HepG2 (cell line): ENCODE data around the gene PLIN4. TPM values are rescaled to one million over a fixed set of nuclear protein-coding genes. Genes with fewer than 3 reads are reported as not detected.

Source experiments
- ISX ChIP-seq: sonication (generic); formaldehyde crosslinking; conservative IDR thresholded peaks from 2 replicates; pipeline ENCODE4 v1.5.0; 2020; ENCODE audit warnings: missing genetic modification reagents
- KLF16 ChIP-seq, 2 experiments: sonication (generic) in 1 of 2; formaldehyde crosslinking in 1 of 2; IDR thresholded peaks; 2 replicates each; pipeline versions ENCODE4 v1.6.1 to v1.8.0; 2016 to 2023; ENCODE audit warnings: missing genetic modification reagents in 2 of 2, missing compliant biosample characterization in 1 of 2
- NCOA2 ChIP-seq: sonication (generic); formaldehyde crosslinking; IDR thresholded peaks from 2 replicates; pipeline ENCODE4 v1.8.0; 2022; ENCODE audit warnings: inconsistent platforms
- REXO4 ChIP-seq: sonication (generic); formaldehyde crosslinking; IDR thresholded peaks from 2 replicates; pipeline ENCODE4 v1.8.0; 2022; ENCODE audit warnings: missing genetic modification reagents, mild to moderate bottlenecking, borderline replicate concordance
- TBL1XR1 ChIP-seq: fragments of 150-350 bp; IDR thresholded peaks from 2 replicates; pipeline ENCODE4 v1.6.1; 2014; ENCODE audit warnings: borderline replicate concordance, low read length; ENCODE audit not compliant: partially characterized antibody
- TMF1 ChIP-seq: sonication (generic); formaldehyde crosslinking; IDR thresholded peaks from 2 replicates; pipeline ENCODE4 v1.8.1; 2022; ENCODE audit warnings: low read depth, missing genetic modification reagents
- TOPORS ChIP-seq: sonication (generic); formaldehyde crosslinking; IDR thresholded peaks from 2 replicates; pipeline ENCODE4 v1.8.0; 2023; ENCODE audit warnings: mild to moderate bottlenecking, missing genetic modification reagents
- UBTF ChIP-seq: sonication (generic); formaldehyde crosslinking; IDR thresholded peaks from 2 replicates; pipeline ENCODE4 v1.4.0; 2020; ENCODE audit warnings: mild to moderate bottlenecking, missing genetic modification reagents
- ZIK1 ChIP-seq: sonication (generic); formaldehyde crosslinking; IDR thresholded peaks from 2 replicates; pipeline ENCODE4 v1.5.0; 2020; ENCODE audit warnings: mild to moderate bottlenecking, low read depth, missing genetic modification reagents, borderline replicate concordance
- ZNF124 ChIP-seq: sonication (generic); formaldehyde crosslinking; IDR thresholded peaks from 2 replicates; pipeline ENCODE4 v1.4.0; 2020; ENCODE audit warnings: missing genetic modification reagents
- ZNF30 ChIP-seq: sonication (generic); formaldehyde crosslinking; IDR thresholded peaks from 2 replicates; pipeline ENCODE4 v1.5.0; 2020; ENCODE audit warnings: mild to moderate bottlenecking, missing genetic modification reagents
- ZNF367 ChIP-seq: sonication (generic); formaldehyde crosslinking; IDR thresholded peaks from 2 replicates; pipeline ENCODE4 v1.4.0; 2020; ENCODE audit warnings: missing genetic modification reagents, borderline replicate concordance
- ZNF382 ChIP-seq: sonication (generic); formaldehyde crosslinking; IDR thresholded peaks from 2 replicates; pipeline ENCODE4 v1.5.0; 2020; ENCODE audit warnings: missing genetic modification reagents, mild to moderate bottlenecking, borderline replicate concordance
- ZNF451 ChIP-seq: sonication (generic); formaldehyde crosslinking; IDR thresholded peaks from 2 replicates; pipeline ENCODE4 v1.5.0; 2020; ENCODE audit warnings: mild to moderate bottlenecking, missing genetic modification reagents
- ZNF460 ChIP-seq: sonication (generic); formaldehyde crosslinking; IDR thresholded peaks from 2 replicates; pipeline ENCODE4 v1.5.1; 2020; ENCODE audit warnings: missing genetic modification reagents, mild to moderate bottlenecking, borderline replicate concordance
- ZNF639 ChIP-seq: conservative IDR thresholded peaks from 2 replicates; pipeline ENCODE4 v1.6.1; 2018; ENCODE audit warnings: missing genetic modification reagents
- ZNF672 ChIP-seq: sonication (generic); formaldehyde crosslinking; IDR thresholded peaks from 2 replicates; pipeline ENCODE4 v1.8.1; 2022; ENCODE audit warnings: missing genetic modification reagents
- ZNF674 ChIP-seq: sonication (generic); formaldehyde crosslinking; IDR thresholded peaks from 2 replicates; pipeline ENCODE4 v1.5.0; 2020; ENCODE audit warnings: low read depth, mild to moderate bottlenecking, missing genetic modification reagents
- ZNF720 ChIP-seq: sonication (generic); formaldehyde crosslinking; IDR thresholded peaks from 2 replicates; pipeline ENCODE4 v1.4.0; 2020; ENCODE audit warnings: missing genetic modification reagents
- ZNF891 ChIP-seq: sonication (generic); formaldehyde crosslinking; IDR thresholded peaks from 2 replicates; pipeline ENCODE4 v1.5.0; 2020; ENCODE audit warnings: mild to moderate bottlenecking, missing genetic modification reagents
- ZSCAN9 ChIP-seq: IDR thresholded peaks from 2 replicates; pipeline ENCODE4 v1.6.1; 2016; ENCODE audit warnings: borderline replicate concordance
- polyA plus RNA-seq, 8 experiments: library from polyadenylated mRNA; depleted of rRNA in 3 of 8; stranded (reverse) in 7 of 8; unstranded in 1 of 8; fragments of >200 nt; fragmentation: Illumina TruSeq in 4 of 8; extraction: Trizol in 4 of 8; gene quantifications; 2 replicates each; pipeline versions ENCODE4 v1.2.1 to v1.2.3, GENCODE V29; 2011 to 2016; ENCODE audit warnings: low read depth in 4 of 8, missing spikeins in 1 of 8, mixed read lengths in 1 of 8; ENCODE audit not compliant: insufficient read depth in 1 of 8
- total RNA-seq, 5 experiments: library from RNA; depleted of rRNA; stranded (reverse); fragments of >200 nt; fragmentation: Illumina TruSeq; extraction: Trizol; gene quantifications; 2 replicates each; pipeline ENCODE4 v1.2.3, GENCODE V29; 2016; ENCODE audit warnings: low read depth in 1 of 5
- TF ChIP-seq, protein P1 (sequence below): sonication (generic); formaldehyde crosslinking; IDR thresholded peaks from 2 replicates; pipeline ENCODE4 v1.4.0; 2020; ENCODE audit warnings: mild to moderate bottlenecking, missing genetic modification reagents
- TF ChIP-seq, protein P2 (sequence below): sonication (generic); formaldehyde crosslinking; IDR thresholded peaks from 2 replicates; pipeline ENCODE4 v1.4.0; 2020; ENCODE audit warnings: missing genetic modification reagents, mild to moderate bottlenecking, borderline replicate concordance
- TF ChIP-seq, protein P3 (sequence below): sonication (generic); formaldehyde crosslinking; IDR thresholded peaks from 2 replicates; pipeline ENCODE4 v1.5.0; 2020; ENCODE audit warnings: mild to moderate bottlenecking, missing genetic modification reagents

The PLIN4 gene
- total and polyA plus RNA-seq, 2 of the 13 experiments (the other 11 are each of a cell fraction or from before 2014, with no cell fraction given) = 1.1 to 1.3 TPM

GRCh38 chr19:4539693-4540581 lies 21.7 kb upstream of the PLIN4 start, which contains the start of gene LRG1 (continued):
- TF ChIP-seq, protein P1, sequence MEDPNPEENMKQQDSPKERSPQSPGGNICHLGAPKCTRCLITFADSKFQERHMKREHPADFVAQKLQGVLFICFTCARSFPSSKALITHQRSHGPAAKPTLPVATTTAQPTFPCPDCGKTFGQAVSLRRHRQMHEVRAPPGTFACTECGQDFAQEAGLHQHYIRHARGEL = no peak
- TF ChIP-seq ISX (CRISPR knock-in tag) (no peak), UBTF (peak; percentile 39; the same call in 1 of the 2 replicates), ZNF672 (CRISPR knock-in tag) (no peak), ZNF460 (CRISPR knock-in tag) (no peak), REXO4 (no peak), TOPORS (CRISPR knock-in tag) (no peak), KLF16 (CRISPR knock-in tag; IDR thresholded peaks at IDR 0.05) (peak in 1 of 2 experiments; percentile 68; a peak in 1 of 4 replicates), ZNF382 (CRISPR knock-in tag) (no peak), ZNF124 (CRISPR knock-in tag) (0 out of 2 replicates have a peak, but pooled peaks have one; percentile 23), TMF1 (CRISPR knock-in tag) (no peak), ZNF720 (CRISPR knock-in tag) (no peak), ZNF30 (CRISPR knock-in tag) (no peak), ZIK1 (no peak), ZNF639 (no peak), ZNF367 (CRISPR knock-in tag) (no peak), TBL1XR1 (peak; percentile 41), ZNF451 (peak; percentile 62; the same call in 1 of the 2 replicates), NCOA2 (peak; percentile 82), ZSCAN9 (CRISPR knock-in tag) (peak; percentile 55), ZNF891 (CRISPR knock-in tag) (peak; percentile 71; the same call in 1 of the 2 replicates), ZNF674 (CRISPR knock-in tag) (no peak)
- TF ChIP-seq, protein P2, sequence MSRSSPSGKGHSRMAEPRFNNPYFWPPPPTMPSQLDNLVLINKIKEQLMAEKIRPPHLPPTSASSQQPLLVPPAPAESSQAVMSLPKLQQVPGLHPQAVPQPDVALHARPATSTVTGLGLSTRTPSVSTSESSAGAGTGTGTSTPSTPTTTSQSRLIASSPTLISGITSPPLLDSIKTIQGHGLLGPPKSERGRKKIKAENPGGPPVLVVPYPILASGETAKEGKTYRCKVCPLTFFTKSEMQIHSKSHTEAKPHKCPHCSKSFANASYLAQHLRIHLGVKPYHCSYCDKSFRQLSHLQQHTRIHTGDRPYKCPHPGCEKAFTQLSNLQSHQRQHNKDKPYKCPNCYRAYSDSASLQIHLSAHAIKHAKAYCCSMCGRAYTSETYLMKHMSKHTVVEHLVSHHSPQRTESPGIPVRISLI = no peak; the same call in 1 of the 2 replicates
- TF ChIP-seq, protein P3, sequence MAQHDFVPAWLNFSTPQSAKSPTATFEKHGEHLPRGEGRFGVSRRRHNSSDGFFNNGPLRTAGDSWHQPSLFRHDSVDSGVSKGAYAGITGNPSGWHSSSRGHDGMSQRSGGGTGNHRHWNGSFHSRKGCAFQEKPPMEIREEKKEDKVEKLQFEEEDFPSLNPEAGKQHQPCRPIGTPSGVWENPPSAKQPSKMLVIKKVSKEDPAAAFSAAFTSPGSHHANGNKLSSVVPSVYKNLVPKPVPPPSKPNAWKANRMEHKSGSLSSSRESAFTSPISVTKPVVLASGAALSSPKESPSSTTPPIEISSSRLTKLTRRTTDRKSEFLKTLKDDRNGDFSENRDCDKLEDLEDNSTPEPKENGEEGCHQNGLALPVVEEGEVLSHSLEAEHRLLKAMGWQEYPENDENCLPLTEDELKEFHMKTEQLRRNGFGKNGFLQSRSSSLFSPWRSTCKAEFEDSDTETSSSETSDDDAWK (CRISPR knock-in tag) = no peak
